ENCODE results near the gene FCRL1.
A peak's percentile ranks its signal among the peaks of the same experiment; 100 is the strongest.

FCRL1 gene

DNA sequence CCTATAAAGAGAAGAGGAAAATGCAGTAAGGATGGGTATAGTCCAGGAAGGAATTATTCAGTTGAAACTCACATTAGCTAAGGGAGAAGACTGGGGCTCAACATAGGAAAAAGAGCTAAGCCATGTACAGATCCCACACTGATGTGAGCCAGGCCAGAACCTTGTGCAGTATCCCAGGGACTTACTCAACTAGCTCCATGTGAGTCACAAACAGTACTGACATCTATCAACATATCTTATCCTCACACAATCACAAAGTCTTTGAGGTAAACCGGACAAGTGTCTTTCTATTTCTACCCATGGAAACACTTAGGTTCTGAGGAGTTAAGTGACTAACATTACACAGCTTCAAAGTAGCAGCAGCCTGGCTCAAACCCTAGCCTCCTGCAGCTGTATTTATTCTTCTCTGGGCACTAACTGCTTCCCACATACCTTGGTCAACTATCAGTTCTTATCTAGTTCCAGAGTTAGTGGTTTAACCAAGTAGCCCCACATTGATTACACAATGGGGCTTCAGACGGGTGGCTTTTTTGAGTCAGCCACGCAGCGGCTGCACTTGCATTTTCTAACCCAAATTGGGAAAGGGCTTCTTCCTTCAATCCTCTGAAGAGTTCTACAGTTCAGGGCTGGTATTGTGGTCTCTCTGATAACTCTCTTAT, 12.2 kb upstream of the FCRL1 start:
- H3K36me3 ChIP-seq (ENCODE audit: insufficient read depth) = no peaks in the 10 kb centered on the region
- no peaks in the 10 kb centered on the region for H3K27me3 ChIP-seq (ENCODE audit: insufficient read depth, low read depth)
- TF ChIP-seq, protein P1, sequence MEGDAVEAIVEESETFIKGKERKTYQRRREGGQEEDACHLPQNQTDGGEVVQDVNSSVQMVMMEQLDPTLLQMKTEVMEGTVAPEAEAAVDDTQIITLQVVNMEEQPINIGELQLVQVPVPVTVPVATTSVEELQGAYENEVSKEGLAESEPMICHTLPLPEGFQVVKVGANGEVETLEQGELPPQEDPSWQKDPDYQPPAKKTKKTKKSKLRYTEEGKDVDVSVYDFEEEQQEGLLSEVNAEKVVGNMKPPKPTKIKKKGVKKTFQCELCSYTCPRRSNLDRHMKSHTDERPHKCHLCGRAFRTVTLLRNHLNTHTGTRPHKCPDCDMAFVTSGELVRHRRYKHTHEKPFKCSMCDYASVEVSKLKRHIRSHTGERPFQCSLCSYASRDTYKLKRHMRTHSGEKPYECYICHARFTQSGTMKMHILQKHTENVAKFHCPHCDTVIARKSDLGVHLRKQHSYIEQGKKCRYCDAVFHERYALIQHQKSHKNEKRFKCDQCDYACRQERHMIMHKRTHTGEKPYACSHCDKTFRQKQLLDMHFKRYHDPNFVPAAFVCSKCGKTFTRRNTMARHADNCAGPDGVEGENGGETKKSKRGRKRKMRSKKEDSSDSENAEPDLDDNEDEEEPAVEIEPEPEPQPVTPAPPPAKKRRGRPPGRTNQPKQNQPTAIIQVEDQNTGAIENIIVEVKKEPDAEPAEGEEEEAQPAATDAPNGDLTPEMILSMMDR (conservative IDR thresholded peaks at IDR 0.05; ENCODE audit: low read depth, low read length) = no peak
- peaks cover 33% of the 10 kb centered on the region for H3K4me1 ChIP-seq (ENCODE audit: low read depth, poor library complexity, severe bottlenecking)
- no peak overlapping the region for H3K9ac ChIP-seq
- no peaks in the 10 kb centered on the region for H4K20me1 ChIP-seq (ENCODE audit: insufficient read depth)
- no peak overlapping the region for H3K27ac ChIP-seq
- H3K4me3 ChIP-seq (IDR thresholded peaks at IDR 0.05; ENCODE audit: insufficient read depth, low read depth, low read length) = no peak overlapping the region
- H3K79me2 ChIP-seq (ENCODE audit: insufficient read depth, low read depth) = no peaks in the 10 kb centered on the region
- no peak overlapping the region for H2AFZ ChIP-seq (ENCODE audit: low read depth)
- no peak overlapping the region; the same call in 1 of the 2 replicates for H3K4me2 ChIP-seq

DNA sequence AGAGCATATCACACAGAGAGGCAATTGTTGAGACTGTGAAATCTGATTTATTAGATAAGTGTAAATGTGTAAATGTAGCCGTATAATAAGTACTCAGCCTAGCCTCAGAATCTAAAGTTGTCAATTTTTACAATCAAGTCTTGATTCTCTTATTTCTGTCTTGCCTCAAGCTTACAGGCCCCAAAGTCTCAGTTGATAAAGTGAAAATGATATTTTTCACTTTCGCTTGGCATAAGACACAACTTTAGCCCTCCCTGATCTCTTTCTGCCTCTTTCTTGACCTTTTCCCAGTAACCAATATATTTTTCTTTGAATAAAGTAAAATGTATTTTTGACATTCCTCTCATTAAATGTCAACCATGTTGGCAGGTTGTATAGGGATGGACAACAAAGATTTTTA, 11.0 kb upstream of the FCRL1 start:
- no peaks in the 10 kb centered on the region for H3K36me3 ChIP-seq (ENCODE audit: insufficient read depth)
- H3K79me2 ChIP-seq (ENCODE audit: insufficient read depth, low read depth) = no peaks in the 10 kb centered on the region
- no peak overlapping the region for H3K27ac ChIP-seq
- H2AFZ ChIP-seq (ENCODE audit: low read depth) = no peak overlapping the region
- H3K27me3 ChIP-seq (ENCODE audit: insufficient read depth, low read depth) = no peaks in the 10 kb centered on the region
- peak overlapping the region; percentile 0; the same call in 1 of the 2 replicates for H3K4me2 ChIP-seq
- no peaks in the 10 kb centered on the region for H4K20me1 ChIP-seq (ENCODE audit: insufficient read depth)
- no peak overlapping the region for H3K9ac ChIP-seq
- peak overlapping the region; percentile 25 for H3K4me3 ChIP-seq (IDR thresholded peaks at IDR 0.05; ENCODE audit: insufficient read depth, low read depth, low read length)
- peaks cover 33% of the 10 kb centered on the region for H3K4me1 ChIP-seq (ENCODE audit: low read depth, poor library complexity, severe bottlenecking)
- TF ChIP-seq, protein P1 (conservative IDR thresholded peaks at IDR 0.05; ENCODE audit: low read depth, low read length) = no peak

DNA sequence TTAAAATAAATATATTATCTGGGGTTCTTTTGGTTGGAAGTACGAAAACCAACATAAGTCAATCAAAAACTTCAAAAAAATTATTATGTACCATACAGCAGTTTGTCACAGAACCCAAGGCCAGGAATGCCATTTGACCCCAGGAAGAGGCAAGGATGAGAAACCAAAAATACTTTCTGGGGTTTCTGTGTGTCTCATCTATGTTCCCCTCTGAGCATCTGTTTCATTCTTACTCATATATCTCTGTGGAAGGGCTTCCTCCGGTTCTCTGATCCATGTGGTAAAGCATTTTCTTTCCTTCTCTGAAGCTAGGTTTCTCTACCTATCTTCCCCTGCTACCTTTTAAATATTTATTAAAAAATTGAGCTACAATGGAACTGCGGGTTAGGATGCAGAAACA, 9.8 kb upstream of the FCRL1 start:
- Histone ChIP-seq H3K4me2 (peak overlapping the region; percentile 0; the same call in 1 of the 2 replicates), H3K27ac (no peak overlapping the region)

DNA sequence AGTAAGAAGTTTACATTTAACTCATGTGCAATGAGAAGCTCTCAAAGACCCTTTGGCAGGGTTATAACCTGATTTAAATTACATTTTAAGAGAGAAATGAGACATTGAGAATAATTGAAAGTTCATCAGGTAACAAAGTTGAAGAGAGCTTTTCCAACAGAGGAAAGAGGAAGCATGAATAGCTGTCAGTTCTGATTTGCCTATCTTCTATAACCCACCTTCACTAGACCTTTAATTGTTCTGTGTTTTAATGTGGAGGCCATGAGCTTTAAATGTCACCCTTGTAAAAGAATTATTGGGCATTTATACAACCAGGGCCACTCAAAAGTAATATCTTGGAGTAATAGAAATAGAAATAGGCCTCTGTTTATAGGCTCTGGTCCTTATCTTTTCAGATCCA, 9.3 kb upstream of the FCRL1 start:
- Histone ChIP-seq H2AFZ (ENCODE audit: low read depth) (no peak overlapping the region), H3K4me2 (no peak overlapping the region), H3K4me3 (IDR thresholded peaks at IDR 0.05; ENCODE audit: insufficient read depth, low read depth, low read length) (no peak overlapping the region), H3K27ac (no peak overlapping the region), H3K27me3 (ENCODE audit: insufficient read depth, low read depth) (no peaks in the 10 kb centered on the region), H3K9ac (no peak overlapping the region), H3K36me3 (ENCODE audit: insufficient read depth) (no peaks in the 10 kb centered on the region), H4K20me1 (ENCODE audit: insufficient read depth) (no peaks in the 10 kb centered on the region), H3K4me1 (ENCODE audit: low read depth, poor library complexity, severe bottlenecking) (peaks cover 33% of the 10 kb centered on the region), H3K79me2 (ENCODE audit: insufficient read depth, low read depth) (no peaks in the 10 kb centered on the region)
- TF ChIP-seq, protein P1 (conservative IDR thresholded peaks at IDR 0.05; ENCODE audit: low read depth, low read length) = no peak

More for the DNA sequence above, 9.8 kb upstream of the FCRL1 start:
- H3K79me2 ChIP-seq (ENCODE audit: insufficient read depth, low read depth) = no peaks in the 10 kb centered on the region
- TF ChIP-seq, protein P1 (conservative IDR thresholded peaks at IDR 0.05; ENCODE audit: low read depth, low read length) = no peak
- H2AFZ ChIP-seq (ENCODE audit: low read depth) = no peak overlapping the region
- no peak overlapping the region for H3K9ac ChIP-seq
- H3K4me1 ChIP-seq (ENCODE audit: low read depth, poor library complexity, severe bottlenecking) = peaks cover 33% of the 10 kb centered on the region
- H4K20me1 ChIP-seq (ENCODE audit: insufficient read depth) = no peaks in the 10 kb centered on the region
- no peaks in the 10 kb centered on the region for H3K27me3 ChIP-seq (ENCODE audit: insufficient read depth, low read depth)
- H3K4me3 ChIP-seq (IDR thresholded peaks at IDR 0.05; ENCODE audit: insufficient read depth, low read depth, low read length) = no peak overlapping the region
- H3K36me3 ChIP-seq (ENCODE audit: insufficient read depth) = no peaks in the 10 kb centered on the region
